ENCODE data around the gene STOML2.

- TF ChIP-seq POLR2A (IDR thresholded peaks at IDR 0.05) = no peak
- TF ChIP-seq, protein P1, sequence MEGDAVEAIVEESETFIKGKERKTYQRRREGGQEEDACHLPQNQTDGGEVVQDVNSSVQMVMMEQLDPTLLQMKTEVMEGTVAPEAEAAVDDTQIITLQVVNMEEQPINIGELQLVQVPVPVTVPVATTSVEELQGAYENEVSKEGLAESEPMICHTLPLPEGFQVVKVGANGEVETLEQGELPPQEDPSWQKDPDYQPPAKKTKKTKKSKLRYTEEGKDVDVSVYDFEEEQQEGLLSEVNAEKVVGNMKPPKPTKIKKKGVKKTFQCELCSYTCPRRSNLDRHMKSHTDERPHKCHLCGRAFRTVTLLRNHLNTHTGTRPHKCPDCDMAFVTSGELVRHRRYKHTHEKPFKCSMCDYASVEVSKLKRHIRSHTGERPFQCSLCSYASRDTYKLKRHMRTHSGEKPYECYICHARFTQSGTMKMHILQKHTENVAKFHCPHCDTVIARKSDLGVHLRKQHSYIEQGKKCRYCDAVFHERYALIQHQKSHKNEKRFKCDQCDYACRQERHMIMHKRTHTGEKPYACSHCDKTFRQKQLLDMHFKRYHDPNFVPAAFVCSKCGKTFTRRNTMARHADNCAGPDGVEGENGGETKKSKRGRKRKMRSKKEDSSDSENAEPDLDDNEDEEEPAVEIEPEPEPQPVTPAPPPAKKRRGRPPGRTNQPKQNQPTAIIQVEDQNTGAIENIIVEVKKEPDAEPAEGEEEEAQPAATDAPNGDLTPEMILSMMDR (IDR thresholded peaks at IDR 0.05 in 4 of 5, conservative IDR thresholded peaks at IDR 0.05 in 1 of 5) = no peak
These were observed 33.1 kb upstream of the STOML2 start for GRCh38 chr9:35135988-35136387.

Measured in gastrocnemius medialis (tissue), 4 donors.